HTERT RPE-1 (cell line): ENCODE data around the gene FAM117B.

Experiments used
- in situ Hi-C: fragments of 300-500 bp; cut with MboI; formaldehyde crosslinking; loops from 4 replicates; pipeline ENCODE4 v1.14.3; 2020; ENCODE audit warnings: low sequenced_read_pairs

The FAM117B gene

DNA sequence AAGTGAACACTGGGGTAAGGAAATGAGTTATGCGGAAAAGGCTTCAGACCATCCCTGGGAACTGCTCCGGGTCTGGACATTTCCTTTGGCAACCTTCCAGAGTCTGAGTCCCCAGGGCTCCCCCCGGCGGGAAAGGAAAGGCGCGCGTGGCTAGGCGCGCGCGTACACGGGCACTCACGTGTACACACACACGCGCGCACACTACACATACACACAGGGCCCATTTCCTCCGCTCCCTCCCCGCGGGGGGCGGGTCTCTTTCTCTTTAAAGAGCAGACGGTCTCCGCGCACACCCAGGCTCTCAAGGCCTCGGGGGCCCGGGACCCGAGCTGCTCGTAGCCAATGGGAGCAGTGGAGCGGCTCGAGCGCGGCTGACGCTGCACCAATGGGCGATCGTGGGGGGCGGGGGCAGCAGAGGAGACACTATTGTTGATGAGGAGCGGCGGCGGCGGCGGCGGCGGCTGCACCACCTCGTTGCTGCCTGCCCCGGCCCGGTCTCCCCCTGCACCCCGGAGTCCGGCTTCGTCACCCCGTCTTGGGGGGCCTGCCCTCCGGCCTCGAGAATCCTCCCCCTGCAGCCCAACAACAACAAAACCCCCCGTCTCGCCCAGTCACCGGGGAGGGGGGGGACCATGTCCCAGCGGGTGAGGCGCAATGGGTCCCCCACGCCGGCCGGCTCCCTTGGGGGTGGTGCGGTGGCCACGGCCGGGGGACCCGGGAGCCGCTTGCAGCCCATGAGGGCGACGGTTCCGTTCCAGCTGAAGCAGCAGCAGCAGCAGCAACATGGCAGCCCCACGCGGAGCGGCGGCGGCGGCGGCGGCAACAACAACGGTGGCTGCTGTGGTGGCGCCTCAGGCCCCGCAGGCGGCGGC, at the start of gene FAM117B:
Gene FAM117B (plus strand): TSS at position 414 of the 872 bp plus-strand sequence. CDS start 219 bp downstream, at position 633.
- in situ Hi-C loops: no loop called here

DNA sequence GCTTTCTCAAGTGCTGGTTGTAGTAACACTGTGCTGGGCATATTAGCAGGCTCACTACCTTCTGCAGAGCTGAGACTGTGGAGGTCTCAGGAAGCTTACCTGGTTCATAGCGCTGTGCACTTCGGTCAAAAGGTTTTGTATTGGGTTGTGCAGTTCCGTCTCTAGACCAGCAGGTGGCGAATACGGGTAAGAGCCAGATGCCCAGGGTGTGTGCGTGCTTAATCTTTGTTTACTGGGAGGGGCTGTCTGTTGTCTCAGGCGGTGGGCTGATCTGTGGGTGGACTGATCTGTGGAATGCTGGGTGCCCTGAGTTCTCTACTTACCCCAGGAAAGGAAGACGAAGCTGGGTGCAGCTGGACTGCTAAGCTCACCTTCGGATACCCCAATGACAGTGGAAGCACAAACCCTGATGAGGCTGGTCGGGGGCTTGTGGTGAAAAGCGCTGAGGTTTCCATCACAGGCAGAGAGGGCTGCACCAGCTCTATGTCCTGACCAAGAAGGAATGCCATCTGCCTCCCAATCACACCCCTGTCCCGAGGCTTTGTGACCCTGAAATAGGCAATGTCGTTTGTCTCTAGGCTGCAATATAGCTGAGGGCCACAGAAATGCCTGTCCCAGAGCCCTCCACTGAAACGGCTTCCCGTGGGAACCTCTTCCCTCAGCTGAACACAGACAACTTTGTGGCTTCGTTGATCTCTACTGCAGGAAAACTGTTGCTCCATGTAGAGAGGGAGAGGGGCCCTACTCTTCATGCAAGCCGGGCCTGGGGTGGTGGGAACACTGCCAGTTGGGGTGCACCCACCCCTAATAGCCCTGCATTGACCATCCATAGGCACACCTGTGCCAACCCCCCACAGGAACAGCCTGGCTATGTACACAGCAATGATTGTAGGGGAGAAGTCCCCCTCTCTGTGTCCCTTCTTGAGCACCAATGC, 45.9 kb upstream of the FAM117B start:
- in situ Hi-C loops: no loop called here

DNA sequence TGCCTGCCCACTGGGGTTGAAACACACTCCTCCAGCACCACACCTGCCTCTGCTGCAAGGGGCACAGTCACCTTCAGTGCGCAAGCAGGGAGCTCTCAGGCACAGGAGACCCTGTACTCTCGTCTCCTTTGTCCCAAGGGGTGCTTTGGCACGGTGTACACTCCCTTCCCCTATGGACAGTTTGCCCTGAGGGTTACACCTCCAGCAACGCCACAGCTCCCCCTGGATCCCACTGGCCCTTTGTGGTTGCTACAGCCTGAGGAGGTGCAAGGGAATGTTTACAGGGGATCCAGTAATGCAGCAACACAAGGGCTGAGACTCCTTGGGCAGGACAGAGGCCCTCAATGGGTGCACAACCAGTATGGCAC, 45.2 kb upstream of the FAM117B start:
- in situ Hi-C loops: no loop called here

DNA sequence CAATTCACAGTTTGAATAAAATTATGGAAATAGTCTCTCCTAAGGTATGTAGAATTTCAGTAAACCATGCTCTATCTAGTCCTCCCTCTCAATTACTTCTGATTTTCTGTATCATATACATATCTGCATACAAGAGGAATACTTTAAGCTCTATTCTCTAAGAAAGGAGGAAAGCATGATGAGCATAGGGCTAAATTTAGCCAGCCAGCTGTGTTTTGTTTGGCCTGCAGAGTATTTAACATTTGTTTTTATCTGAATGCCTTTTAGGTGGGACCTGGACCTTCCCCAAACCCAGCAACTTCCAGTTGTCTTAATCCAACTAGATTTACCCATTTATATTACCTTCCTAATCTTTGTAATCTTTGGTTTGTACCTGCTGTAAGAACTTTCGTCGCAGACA, 42.2 kb upstream of the FAM117B start:
- in situ Hi-C loops: no loop called here

DNA sequence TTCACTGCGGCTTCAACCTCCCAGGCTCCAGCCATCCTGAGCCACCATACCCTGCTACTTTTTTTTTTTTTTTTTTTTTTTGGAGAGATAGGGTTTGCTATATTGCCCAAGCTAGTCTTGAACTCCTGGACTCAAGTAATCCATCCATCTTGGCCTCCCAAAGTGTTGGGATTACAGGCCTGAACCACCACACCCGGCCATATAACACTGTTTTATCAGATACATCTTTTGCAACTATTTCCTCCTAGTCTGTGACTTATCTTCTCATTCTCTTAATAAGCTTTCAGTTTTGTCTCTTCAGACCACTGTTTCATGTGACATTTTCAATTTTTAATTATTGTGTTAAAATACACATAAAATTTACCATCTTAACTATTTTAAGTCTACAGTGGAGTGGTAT, 35.7 kb upstream of the FAM117B start:
- in situ Hi-C loops: no loop called here

DNA sequence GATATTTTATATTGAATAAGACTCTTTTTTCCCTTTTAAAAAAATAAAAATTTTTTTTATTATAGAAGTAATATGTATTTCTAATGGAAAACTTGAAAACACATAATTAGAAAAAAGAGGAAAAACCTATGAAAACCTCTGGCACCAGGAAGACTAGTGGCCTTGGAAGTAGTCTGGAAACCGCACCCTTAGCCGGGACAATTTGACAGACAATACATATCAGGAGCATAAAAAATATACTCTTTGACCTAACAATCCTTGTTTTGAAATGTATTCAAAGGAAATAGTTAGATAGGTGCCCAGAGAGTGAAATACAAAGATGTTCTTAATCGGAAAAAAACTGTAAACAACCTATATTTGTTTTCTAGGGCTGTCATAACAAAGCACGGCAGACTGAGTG, 34.9 kb upstream of the FAM117B start:
- in situ Hi-C loops: no loop called here

DNA sequence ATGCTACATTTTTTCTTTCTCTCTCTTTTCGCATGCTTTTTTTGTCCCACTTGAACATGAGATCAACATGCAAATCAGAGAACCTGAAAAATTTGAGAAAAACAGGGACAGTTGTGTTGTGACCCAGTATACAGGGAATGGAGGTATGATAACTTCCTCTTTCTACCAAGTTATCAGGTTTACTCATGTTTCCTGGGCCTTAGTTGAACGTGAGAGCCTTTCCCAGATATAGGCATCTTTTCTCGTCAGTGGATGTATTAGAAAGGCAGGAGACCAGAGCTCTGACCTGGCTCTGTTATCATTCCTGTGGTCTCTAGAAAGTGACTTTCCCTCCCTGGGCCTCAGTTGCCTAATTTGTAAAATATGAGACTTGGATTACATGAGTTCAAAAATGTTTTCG, 30.1 kb upstream of the FAM117B start:
- in situ Hi-C loops: no loop called here

DNA sequence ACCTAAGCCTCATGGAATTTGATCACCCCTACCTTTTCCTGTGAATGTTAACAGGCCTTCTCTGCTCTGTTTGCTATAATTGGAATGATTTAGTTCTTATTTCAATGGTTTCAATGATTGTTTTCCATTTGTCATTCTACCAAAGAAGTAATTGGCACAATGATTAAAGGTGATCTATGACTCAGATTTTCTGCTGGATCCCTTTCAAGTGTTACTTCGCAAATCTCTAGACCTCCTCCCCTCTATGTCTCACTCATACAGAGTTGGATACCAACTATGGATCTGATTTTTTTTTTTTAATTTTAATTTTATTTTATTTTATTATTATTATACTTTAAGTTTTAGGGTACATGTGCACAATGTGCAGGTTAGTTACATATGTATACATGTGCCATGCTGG, 29.6 kb upstream of the FAM117B start:
- in situ Hi-C loops: no loop called here

DNA sequence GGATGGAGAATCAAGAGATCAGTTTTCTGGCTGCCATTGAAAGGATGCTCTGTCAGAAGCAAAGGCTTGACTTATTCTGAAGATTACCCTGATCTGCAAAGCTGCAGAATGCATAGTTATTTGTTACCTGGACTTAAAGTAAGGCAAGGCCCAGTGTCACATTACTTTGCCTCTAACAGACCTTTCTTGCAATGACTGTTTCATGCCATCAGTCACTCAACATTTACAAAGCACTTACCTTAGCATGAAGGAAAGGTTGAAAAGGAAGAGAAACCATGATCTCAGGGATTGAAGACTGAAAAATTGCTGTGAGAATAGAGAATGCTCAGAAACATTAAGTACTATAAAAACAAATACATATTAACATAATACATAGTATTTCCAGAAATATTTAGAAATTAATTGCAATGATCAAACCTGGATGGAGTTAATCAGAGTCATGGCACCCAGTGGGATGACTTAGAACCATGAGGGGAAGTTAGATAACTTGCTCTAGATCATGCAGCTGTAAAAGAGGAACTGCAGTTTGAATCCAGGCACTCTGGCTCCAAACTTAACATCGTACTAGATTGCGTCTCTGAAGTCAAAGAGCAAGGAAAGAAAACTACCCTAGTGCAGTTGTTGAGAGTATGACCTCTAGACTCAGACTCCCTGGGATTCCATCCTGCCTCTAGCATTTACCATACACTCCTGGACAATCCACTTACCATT, 26.5 kb upstream of the FAM117B start:
- in situ Hi-C loops: no loop called here

DNA sequence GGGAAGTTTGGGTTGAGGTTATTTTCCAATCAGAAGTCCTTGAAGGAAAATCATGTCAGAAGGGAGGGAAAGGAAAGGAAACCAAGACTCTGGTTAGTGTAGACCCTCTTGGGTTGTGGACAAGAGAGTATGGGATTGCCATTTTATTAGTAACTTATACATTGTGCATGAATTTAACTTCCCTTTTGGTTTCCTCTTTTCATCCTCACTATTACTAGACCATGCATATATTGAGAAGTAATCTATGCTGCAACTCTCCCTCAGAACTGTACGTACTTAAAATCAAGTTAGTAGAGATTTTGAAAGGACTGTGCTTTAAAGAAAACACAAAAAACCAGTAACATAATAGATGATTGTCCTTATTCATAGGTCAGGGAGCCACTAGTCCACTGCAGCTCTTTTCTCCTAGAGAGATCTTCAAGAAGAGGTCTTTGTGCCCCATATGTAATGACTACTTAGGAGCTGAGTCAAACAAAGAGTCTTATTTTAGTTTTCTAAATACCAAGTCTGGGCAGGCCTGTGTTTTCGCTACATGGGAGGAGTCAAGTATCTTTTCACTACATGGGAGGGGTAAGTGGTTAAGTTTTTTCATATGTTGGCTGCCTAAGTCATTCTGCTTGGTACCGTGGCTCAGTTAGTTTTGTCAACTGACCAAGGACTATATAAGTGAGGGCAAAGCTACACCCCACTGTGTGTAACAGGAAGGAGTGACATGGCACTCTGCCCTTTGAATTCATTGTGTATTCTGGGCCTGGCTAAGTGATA, 25.2 kb upstream of the FAM117B start:
- in situ Hi-C loops: no loop called here

DNA sequence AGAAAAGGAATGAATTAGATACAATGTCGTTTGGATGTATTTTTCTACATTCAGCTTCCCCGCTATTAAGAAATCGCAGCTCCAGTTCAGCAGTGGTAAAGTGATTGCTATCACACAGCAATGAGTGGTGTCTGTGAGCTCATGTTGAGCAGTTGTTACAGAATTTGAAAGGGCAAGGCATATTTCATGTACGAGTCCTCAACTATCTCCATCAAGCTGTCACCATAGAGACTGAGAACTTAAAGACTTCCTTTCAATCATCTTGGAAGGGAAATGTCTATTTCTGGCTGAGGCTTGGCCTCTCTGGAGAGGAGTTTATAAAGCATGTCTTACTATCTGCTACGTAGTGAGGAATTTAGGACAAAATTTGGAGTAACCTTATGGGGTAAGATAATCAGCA, 24.4 kb upstream of the FAM117B start:
- in situ Hi-C loops: no loop called here

DNA sequence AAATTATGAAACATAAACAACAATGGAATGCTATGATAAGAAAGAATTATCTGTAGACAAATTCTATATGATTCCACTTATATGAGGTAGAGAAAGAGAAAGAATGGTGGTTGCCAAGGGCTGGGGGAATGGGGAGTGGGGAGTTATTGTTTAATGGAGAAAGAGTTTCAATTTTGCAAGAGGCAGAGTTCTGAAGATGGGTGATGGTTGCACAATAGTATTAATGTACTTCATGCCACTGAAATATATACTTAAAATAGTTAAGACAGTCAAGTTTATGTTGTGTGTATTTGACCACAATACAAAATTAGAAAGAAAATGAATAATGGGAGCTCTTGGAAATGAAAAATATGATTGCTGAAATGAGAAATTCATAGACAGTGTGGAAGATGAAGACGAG, 22.6 kb upstream of the FAM117B start:
- in situ Hi-C loops: no loop called here

DNA sequence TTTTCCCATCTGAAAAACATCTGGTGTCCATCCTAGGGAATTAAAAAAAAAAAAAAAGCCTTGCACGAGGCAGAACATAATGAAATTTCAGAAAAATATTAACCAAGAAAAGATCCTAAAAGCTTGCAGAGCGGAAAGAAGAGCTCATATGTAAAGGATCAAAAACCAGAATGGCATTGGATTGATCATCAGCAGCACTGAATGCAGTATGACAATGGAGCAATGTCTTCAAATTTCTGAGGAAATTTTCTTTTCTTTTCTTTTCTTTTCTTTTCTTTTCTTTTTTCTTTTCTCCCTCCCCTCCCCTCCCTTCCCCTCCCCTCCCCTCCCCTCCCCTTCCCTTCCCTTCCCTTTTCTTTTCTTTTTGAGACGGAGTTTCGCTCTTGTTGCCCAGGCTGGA, 21.3 kb upstream of the FAM117B start:
- in situ Hi-C loops: no loop called here

DNA sequence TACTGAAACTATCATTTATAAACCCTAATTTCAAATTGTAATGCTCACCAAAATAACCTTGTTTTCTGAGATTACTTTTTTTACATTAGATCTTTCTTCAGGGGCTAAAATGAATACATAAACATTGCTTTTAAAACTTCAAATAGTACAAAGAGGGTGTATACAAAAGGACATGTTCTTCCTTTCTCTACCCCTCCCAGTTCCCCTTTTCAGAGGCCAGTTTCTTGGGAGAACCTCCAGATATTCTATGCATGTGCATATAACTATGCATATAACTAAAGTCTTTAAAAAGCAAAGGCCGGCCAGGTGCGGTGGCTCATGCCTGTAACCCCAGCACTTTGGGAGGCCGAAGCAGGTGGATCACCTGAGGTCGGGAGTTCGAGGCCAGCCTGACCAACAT, 10.6 kb upstream of the FAM117B start:
- in situ Hi-C loops: no loop called here

DNA sequence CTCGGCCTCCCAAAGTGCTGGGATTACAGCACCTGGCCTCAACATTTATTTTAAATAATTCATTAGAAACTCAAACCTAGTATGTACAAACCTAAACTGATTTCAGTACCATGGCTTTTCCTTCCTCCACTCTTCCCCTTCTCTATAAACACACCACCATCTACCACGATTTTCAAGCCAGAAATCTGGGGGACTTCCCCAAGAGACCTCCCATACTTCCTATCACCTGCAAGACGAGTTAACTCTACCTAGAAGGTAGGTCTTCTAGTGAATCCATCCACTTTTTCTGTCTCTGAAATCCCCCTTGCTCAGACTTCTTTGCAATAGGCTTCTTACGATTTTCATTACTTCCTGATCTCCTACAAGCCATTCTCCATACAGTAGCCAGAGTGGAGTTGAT, 7.7 kb upstream of the FAM117B start:
- in situ Hi-C loops: no loop called here

DNA sequence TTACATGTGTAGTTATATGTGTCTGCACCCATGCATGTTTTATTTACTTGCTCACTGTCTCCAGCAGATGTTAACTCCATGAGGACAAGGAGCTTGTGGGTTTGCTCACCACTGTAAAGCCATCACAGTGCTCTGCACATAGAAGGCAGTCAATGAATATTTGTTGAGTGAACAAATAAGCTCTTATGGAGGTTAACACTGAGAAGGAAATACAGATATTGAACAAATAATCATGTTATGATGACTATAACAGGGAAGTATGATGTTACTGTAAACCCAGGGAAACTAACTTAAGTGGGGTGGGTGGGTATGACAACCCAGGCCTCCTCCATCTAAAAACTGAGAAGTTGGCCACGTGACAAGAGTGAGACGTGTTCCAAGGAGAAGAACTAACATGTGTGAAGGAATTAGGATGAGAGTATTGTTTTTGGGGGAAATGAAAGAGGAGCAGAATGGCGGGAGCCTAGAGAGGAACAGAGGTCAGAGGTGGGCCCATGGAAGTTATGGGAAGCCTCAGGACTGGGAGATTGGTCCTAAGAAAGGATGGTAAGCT, 6.0 kb upstream of the FAM117B start:
- in situ Hi-C loops: no loop called here

DNA sequence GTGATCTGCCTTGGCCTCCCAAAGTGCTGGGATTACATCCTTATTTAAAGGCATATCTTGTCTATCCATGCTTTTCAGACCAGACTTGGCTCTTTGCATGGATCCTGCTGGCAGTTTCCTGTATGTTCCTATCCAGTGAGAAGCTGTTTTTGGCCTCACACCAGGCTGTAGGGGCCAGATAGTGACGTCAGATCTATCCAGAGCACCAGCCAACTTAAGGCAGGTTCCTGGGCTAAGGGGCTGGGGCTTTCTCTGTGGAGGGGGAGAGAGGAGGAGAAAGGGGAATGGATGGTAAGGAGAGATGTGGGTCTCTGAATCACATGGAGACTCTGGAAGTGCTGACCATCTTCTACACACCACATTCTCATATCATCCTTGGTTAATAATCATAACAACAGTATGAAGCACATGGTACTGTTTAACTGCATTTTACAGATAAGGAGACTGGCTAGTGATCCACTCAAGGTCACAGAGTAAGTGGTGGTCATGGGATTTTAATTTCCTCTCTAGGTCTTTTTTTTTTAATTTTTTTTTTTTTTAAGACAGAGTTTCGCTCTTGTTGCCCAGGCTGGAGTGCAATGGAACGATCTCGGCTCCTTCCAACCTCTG, 2.0 kb upstream of the FAM117B start:
- in situ Hi-C loops: no loop called here

DNA sequence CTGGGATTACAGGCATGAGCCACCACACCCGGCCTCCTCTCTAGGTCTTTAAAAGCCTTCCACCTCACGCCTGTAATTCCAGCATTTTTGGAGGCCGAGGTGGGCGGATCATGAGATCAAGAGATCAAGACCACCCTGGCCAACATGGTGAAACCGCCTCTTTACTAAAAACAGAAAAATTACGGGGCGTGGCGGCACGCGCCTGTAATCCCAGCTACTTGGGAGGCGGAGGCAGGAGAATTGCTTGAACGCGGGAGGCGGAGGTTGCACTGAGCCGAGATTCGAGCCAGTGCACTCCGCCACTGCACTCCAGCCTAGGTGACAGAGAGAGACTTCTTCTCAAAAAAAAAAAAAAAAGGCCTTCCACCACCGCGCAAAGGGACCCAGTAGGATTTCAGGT, 1.3 kb upstream of the FAM117B start:
- in situ Hi-C loops: no loop called here

DNA sequence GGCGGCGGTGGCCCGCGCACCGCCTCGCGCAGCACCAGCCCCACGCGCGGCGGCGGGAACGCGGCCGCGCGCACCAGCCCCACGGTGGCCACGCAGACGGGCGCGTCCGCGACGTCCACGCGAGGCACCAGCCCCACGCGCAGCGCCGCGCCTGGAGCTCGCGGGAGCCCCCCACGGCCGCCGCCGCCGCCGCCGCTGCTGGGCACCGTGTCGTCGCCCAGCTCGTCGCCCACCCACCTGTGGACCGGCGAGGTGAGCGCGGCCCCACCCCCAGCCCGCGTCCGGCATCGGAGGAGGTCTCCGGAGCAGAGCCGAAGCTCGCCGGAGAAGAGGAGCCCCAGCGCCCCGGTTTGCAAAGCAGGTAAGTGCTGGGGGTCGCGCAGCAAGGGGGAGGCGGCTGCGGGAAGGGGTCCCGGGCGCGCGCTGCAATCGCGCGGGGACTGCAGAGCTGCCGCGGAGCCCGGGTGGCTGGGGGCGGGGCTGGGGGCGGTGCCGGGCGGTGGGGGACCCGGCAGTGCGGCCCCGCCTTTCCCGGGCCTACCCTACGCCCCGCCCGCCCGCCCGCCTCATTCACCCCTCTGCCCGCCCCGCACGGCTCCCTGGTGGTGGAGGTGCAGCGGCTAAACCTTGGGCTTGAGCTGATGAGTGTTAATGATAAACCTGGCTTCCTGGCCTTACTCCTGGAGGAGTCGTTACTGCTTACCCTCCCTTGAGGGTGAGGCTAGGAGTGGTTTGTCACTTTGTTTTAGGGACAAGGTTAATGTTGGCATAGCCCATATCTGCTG, 851 bp downstream of the FAM117B start:
- in situ Hi-C loops: no loop called here
